MCF 10A (cell line): ENCODE results near the gene U2SURP. TPM values are rescaled to one million over a fixed set of nuclear protein-coding genes. Genes with fewer than 3 reads are reported as not detected.

Source experiments
- BruUV-seq: library from RNA; stranded (reverse); fragments of 400-500 nt; replicated peaks from 2 replicates; lab custom pipeline; 2021; lab: Mats Ljungman, UMichigan
- CTCF ChIA-PET: fragments of 300-600 bp; sonication (Branson Sonifier 250); formaldehyde crosslinking; extraction: SDS; loops from one replicate; lab custom pipeline; 2021; ENCODE audit warnings: antibody characterized with exemption, inconsistent platforms; lab: Yijun Ruan, JAX
- POLR2A ChIA-PET: fragments of 300-600, 350-650 bp; sonication (Branson Sonifier 250); formaldehyde crosslinking; extraction: SDS; loops from one replicate; lab custom pipeline; 2020; ENCODE audit warnings: antibody characterized with exemption, inconsistent platforms; lab: Yijun Ruan, JAX
- DNase-seq: peaks from one replicate; pipeline ENCODE4 v3.0.0-alpha.2; 2018; ENCODE audit not compliant: unreplicated experiment
- H3K27ac Mint-ChIP-seq: one replicate; pipeline ENCODE4 v1.8.0; 2022; ENCODE audit warnings: mild to moderate bottlenecking, low read depth, mixed read lengths; ENCODE audit not compliant: unreplicated experiment
- H3K27me3 Mint-ChIP-seq: one replicate; pipeline ENCODE4 v1.8.0; 2022; ENCODE audit warnings: mixed read lengths; ENCODE audit not compliant: insufficient read depth, unreplicated experiment
- H3K36me3 Mint-ChIP-seq: one replicate; pipeline ENCODE4 v1.8.0; 2022; ENCODE audit warnings: mild to moderate bottlenecking, moderate library complexity, mixed read lengths; ENCODE audit not compliant: insufficient read depth, unreplicated experiment
- H3K4me1 Mint-ChIP-seq: one replicate; pipeline ENCODE4 v1.8.0; 2022; ENCODE audit warnings: mixed read lengths; ENCODE audit not compliant: insufficient read depth, unreplicated experiment
- H3K4me3 Mint-ChIP-seq: one replicate; pipeline ENCODE4 v1.8.0; 2022; ENCODE audit warnings: mild to moderate bottlenecking, moderate library complexity, mixed read lengths; ENCODE audit not compliant: unreplicated experiment
- H3K9me3 Mint-ChIP-seq: one replicate; pipeline ENCODE4 v1.8.0; 2022; ENCODE audit warnings: mixed read lengths; ENCODE audit not compliant: unreplicated experiment
- intact Hi-C: fragments of 100-400 bp; cut with micrococcal nuclease; formaldehyde crosslinking; loops from 2 replicates; pipeline ENCODE4 v1.14.1; 2022
- total RNA-seq: library from RNA; stranded (reverse); gene quantifications from 2 replicates; pipeline ENCODE4 v1.2.3, GENCODE V29; 2022
- TF ChIP-seq, protein P1 (sequence below): fragments of 200-600 bp; IDR thresholded peaks from one replicate; pipeline ENCODE4 v1.8.0; 2022; ENCODE audit warnings: antibody characterized with exemption, mild to moderate bottlenecking; ENCODE audit not compliant: unreplicated experiment

The U2SURP gene
- total RNA-seq, 1 experiment from 2014 or later: 146 TPM

DNA sequence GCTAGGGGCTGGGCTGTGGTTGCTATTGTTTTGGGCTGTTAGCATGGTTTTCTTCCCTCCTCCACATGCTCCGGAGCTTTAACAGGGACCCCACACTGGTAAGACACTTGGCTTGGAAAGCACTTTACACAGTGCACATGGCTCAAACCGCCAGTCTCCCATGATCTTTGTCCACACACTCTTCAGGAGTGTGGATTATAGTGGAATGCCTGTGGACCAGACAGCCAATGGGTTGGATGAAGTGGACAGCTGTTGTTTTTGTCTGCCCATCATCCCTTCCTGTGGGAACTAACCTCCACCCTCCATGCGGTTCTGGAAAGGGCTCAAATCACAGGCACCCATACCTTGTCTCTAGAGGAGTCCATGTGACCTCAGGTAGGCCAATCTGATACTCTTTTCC lies 47.9 kb upstream of the U2SURP start:
- ChIA-PET POLR2A (interaction anchor here (0.5 to 0.7 kb wide), 3 partner anchors 9 to 473 kb away, joined by 3 read pairs; no protein-coding TSS in a partner anchor), CTCF (interaction anchor here (0.7 to 1.1 kb wide), 3 partner anchors 9 to 24 kb away, joined by 3 read pairs; no protein-coding TSS in a partner anchor)
- H3K27me3 Mint-ChIP-seq: peaks cover 14% of the 10 kb centered on the region
- no peak overlapping the region for H3K27ac Mint-ChIP-seq
- DNase-seq: no peak
- no TSS peak for BruUV-seq
- TF ChIP-seq, protein P1, sequence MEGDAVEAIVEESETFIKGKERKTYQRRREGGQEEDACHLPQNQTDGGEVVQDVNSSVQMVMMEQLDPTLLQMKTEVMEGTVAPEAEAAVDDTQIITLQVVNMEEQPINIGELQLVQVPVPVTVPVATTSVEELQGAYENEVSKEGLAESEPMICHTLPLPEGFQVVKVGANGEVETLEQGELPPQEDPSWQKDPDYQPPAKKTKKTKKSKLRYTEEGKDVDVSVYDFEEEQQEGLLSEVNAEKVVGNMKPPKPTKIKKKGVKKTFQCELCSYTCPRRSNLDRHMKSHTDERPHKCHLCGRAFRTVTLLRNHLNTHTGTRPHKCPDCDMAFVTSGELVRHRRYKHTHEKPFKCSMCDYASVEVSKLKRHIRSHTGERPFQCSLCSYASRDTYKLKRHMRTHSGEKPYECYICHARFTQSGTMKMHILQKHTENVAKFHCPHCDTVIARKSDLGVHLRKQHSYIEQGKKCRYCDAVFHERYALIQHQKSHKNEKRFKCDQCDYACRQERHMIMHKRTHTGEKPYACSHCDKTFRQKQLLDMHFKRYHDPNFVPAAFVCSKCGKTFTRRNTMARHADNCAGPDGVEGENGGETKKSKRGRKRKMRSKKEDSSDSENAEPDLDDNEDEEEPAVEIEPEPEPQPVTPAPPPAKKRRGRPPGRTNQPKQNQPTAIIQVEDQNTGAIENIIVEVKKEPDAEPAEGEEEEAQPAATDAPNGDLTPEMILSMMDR: no peak
- H3K36me3 Mint-ChIP-seq: no peaks in the 10 kb centered on the region
- H3K4me1 Mint-ChIP-seq: peaks cover under 1% of the 10 kb centered on the region
- no peak overlapping the region for H3K4me3 Mint-ChIP-seq
- intact Hi-C loops: no loop called here
- H3K9me3 Mint-ChIP-seq: no peaks in the 10 kb centered on the region

DNA sequence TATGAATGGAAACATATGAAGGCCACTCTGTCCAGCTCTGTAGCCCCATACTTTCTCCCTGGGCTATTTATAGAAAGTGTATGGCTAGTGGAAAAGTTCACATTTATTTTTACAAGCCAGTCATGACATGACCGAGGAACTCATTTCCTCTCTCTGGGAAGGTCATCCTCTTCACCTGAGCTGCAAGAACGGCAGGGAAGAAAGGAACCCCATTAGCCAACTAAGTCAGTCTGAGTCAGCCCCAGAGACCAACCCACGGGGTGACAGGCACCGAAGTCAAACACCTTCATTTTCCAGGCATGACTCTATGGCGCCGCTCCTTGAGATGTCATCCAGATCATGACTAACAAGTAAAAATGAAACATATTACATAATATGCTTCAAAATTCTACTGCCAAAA lies 42.7 kb upstream of the U2SURP start:
- ChIA-PET POLR2A (interaction anchor here (0.7 to 2.0 kb wide), 8 partner anchors 19 to 379 kb away, joined by 3 to 8 read pairs (median 4); partner anchors contain the start of gene U2SURP), CTCF (interaction anchor here (0.8 to 5.3 kb wide), 6 partner anchors 14 to 129 kb away, joined by 3 to 45 read pairs (median 4); no protein-coding TSS in a partner anchor)
- no peaks in the 10 kb centered on the region for H3K36me3 Mint-ChIP-seq
- DNase-seq: peak; percentile 93
- no peak overlapping the region for H3K4me3 Mint-ChIP-seq
- BruUV-seq: no TSS peak
- intact Hi-C loops: no loop called here
- TF ChIP-seq, protein P1: no peak
- peaks cover 5% of the 10 kb centered on the region for H3K4me1 Mint-ChIP-seq
- H3K27me3 Mint-ChIP-seq: peaks cover 16% of the 10 kb centered on the region
- H3K9me3 Mint-ChIP-seq: no peaks in the 10 kb centered on the region
- H3K27ac Mint-ChIP-seq: no peak overlapping the region

DNA sequence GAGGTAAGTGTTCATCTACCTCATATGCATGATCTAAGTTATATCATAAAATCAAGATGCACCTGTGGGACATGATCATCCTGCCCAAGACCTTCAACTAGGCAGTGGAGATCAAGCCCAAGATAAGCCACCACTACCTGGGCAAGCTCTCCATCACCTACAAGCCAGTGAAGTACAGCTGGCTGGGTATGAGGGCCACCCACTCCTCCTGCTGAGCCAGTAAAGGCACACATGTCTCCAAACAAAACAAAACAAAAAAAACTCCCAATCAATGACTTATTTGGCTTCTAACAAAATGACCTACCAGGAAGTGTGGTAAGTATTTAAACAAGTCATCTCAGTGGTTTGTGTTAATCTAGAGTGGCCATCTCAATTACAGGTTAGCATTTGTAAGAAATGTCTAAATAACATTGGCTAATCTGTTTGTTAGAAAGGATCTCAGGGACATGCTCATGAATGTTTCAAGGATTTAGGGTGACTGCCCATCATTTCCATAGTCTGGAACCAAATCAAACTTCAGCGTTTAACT lies 41.0 kb upstream of the U2SURP start:
- no peak overlapping the region for H3K4me3 Mint-ChIP-seq
- H3K9me3 Mint-ChIP-seq: no peaks in the 10 kb centered on the region
- TF ChIP-seq, protein P1: no peak
- DNase-seq: no peak
- ChIA-PET POLR2A (interaction anchor here (0.6 to 1.0 kb wide), 2 partner anchors 23 to 96 kb away, joined by 3 read pairs; no protein-coding TSS in a partner anchor), CTCF (interaction anchor here (0.6 to 5.3 kb wide), 4 partner anchors 9 to 713 kb away, joined by 3 to 45 read pairs (median 3); no protein-coding TSS in a partner anchor)
- no TSS peak for BruUV-seq
- H3K27ac Mint-ChIP-seq: no peak overlapping the region
- H3K27me3 Mint-ChIP-seq: peaks cover 30% of the 10 kb centered on the region
- peaks cover 5% of the 10 kb centered on the region for H3K4me1 Mint-ChIP-seq
- no peaks in the 10 kb centered on the region for H3K36me3 Mint-ChIP-seq
- intact Hi-C loops: no loop called here

DNA sequence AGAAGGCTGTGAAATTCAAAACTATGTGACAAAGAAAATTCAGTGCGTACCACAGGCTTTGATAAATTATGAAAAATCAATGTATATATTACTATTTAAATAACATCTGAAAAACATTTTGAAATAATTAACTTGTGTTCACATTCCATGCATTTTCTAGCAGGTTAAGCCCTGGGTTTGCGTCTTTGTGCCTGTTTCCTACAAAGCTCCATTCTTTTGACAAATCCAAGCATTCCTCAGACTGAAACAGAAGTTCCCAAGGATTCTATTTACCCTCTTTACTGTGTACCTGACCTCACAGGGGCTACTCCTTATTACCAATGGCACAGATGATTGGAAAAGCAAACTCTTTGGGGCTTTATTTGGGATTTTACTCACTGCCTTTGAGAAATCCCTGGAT lies 39.8 kb upstream of the U2SURP start:
- DNase-seq: no peak
- Mint-ChIP-seq H3K36me3 (no peaks in the 10 kb centered on the region), H3K27ac (no peak overlapping the region), H3K27me3 (peaks cover 30% of the 10 kb centered on the region), H3K4me3 (no peak overlapping the region), H3K4me1 (peaks cover 5% of the 10 kb centered on the region), H3K9me3 (no peaks in the 10 kb centered on the region)
- intact Hi-C loops: no loop called here
- TF ChIP-seq, protein P1: no peak
- ChIA-PET POLR2A (no interaction called here), CTCF (interaction anchor here (0.6 to 5.3 kb wide), 4 partner anchors 13 to 374 kb away, joined by 3 to 45 read pairs (median 4); no protein-coding TSS in a partner anchor)
- no TSS peak for BruUV-seq
